GM04504 (cell line): ENCODE data around the gene SEMA3D.
"Not testable (repeated sequence)": the region's sequence is repeated elsewhere in the genome, so short reads cannot be mapped to it uniquely, and the experiment has no call there.

Experiments
- DNase-seq: peaks from one replicate; pipeline ENCODE4 v3.0.0-alpha.2; 2012; ENCODE audit warnings: low read depth

SEMA3D gene

GRCh38 chr7:85031475-85031874 lies 155.4 kb downstream of the SEMA3D start:
- DNase-seq = no peak

DNA sequence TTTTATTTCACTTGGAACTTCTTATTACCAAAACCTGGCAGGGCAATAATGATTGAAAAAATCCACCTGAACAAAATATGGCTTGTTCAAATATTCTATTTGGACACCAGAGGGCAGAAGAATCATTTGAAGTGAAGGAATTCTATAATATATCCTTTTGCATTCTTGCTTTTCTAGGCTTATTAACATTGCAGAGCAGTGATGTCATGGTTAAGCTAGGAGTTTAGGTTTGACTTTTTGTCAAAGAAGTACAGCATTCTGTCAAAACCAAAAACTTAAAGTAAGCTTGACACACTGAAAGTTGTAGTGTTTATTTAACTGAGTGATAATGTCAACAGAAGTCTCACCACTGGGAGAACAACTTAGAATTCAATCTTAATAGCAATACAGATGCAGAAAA lies 156.0 kb downstream of the SEMA3D start:
- DNase-seq = no peak

DNA sequence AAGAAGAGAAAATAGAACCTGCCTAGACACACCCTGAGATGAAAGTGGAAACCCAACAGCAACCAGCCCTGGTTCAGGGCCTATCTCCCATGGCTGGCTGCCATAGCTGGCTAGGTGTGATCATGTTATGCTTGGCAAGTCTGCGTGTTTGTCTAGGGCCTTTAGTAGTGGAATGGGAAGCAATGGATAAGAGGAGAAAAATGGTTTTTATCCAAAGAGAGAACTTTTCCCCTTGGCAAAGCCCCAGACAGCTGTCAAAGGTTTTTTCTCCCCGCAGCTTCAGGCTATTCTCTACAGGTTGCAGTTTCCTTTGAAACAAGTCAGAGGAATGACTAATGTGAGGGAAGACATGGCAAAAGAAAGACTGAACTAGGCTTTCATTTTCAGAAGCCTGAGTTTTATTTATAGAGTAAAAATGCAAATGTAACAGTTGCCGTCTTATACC lies 161.5 kb downstream of the SEMA3D start:
- DNase-seq = no peak

DNA sequence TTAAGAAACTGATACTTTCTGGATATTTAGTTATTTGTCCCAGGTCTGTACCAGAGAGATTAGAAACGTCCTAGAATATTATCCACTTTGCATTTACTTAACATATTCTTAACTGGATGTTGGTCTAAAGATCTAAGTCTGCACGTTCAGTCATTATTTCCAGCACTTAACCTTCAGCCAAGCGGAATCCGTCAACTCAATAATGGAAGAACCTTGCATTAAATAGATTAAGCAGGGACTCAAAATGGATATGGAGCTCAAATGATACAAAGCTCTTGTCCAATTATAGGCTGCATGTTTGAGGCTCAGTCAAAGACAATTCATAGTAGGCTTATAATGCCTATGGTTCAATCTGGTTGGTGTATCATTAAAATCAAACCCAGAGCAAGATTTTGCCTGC lies 162.9 kb downstream of the SEMA3D start:
- DNase-seq = no peak

DNA sequence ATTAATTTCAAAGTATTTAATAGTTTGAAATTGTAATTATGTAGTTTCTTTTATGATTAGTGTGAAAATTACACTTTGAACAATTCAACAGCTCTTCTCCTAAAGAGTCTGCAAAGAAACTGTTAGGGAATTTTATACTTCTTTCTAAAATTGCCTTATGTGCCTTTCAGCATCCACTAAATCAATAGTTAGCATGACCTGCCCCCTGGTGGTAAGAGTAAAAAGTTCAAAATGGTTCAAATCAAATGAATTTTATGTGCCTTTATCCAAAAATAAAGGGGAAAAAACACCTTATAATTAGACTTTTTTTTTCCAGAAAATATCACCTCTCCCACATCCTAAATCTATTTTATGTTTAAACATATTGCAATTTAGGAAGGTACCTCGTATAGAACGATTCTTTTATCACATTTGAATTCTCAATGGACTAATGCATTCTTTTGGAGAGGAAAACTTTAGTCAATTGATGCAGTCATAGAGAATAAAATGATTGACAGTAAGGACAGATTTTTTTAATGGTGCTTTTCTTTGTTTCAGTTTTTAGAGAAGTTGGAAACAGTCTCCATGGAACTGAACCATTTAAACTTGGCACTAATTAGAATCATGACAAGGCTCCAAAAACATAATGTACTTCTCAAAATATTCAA lies 163.7 kb downstream of the SEMA3D start:
- peak; percentile 23 for DNase-seq

- no peak for DNase-seq
Observed at GRCh38 chr7:85022064-85022697, 164.7 kb downstream of the SEMA3D start.

- DNase-seq = no peak
Observed at GRCh38 chr7:85021101-85021704, 165.7 kb downstream of the SEMA3D start.

GRCh38 chr7:85019778-85020177 lies 167.1 kb downstream of the SEMA3D start:
- DNase-seq = no peak

GRCh38 chr7:85019176-85019575 lies 167.7 kb downstream of the SEMA3D start:
- no peak for DNase-seq

- no peak for DNase-seq
Observed at GRCh38 chr7:85018498-85018897, 168.4 kb downstream of the SEMA3D start.

GRCh38 chr7:85016286-85016685 lies 170.6 kb downstream of the SEMA3D start:
- no peak for DNase-seq

GRCh38 chr7:85014936-85015660 lies 171.8 kb downstream of the SEMA3D start:
- no peak for DNase-seq

DNA sequence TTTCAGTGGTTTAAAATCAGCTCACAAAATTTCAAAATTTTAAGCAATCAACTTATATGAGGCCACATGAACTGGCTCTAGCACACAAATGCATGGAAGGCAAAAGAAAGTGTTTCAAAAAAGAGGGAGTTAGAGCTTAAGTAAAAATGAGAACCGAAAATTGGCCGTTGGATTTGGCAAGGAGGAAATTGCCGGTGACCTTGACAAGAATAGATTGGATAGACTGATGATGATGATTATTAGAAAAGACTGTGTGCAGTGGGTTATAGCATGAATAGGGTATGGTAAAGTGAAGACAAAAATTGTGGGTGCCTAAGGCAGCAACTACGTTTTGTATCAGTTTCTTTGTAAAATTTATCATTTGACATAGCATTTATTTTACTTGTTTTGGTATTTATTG lies 175.7 kb downstream of the SEMA3D start:
- no peak for DNase-seq

DNA sequence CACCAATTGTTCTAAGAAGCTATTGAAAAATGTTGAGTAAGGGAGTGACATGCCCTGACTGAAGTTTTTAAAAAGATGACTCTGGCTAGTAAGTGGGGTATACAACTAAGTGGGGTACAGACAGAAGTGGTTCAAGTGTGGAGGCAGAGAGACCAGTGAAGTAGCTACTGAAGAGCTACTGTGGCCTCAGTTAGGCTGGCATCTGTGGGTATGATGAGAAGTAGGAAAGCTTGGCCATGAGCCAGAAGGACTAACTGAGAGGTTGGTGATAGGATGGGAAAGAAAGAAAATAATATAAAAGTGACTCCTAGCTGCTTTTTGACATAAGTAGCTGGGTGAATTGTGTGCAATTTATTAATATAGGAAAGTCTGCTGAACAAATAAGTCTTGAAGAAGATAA lies 176.6 kb downstream of the SEMA3D start:
- DNase-seq = no peak

DNA sequence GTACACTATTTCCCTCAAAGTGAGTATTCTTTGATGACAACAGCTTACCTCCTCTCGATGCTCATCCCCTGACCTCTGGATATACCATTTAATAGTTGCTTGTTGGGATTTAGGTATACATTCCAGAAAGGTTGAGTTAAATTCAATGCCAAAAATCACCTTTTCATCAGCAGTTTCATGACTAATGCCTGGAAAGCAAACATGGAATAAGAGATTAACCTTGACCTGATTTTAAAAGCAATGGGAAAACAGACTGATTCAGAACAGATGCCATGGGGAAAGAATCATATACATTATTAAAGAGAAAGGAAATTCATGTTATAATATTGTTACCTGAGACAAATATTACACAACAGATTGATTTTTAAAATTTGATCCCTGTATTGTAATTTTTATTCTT lies 180.1 kb downstream of the SEMA3D start:
- no peak for DNase-seq

GRCh38 chr7:85004402-85004801 lies 182.5 kb downstream of the SEMA3D start:
- DNase-seq = peak; percentile 30

DNA sequence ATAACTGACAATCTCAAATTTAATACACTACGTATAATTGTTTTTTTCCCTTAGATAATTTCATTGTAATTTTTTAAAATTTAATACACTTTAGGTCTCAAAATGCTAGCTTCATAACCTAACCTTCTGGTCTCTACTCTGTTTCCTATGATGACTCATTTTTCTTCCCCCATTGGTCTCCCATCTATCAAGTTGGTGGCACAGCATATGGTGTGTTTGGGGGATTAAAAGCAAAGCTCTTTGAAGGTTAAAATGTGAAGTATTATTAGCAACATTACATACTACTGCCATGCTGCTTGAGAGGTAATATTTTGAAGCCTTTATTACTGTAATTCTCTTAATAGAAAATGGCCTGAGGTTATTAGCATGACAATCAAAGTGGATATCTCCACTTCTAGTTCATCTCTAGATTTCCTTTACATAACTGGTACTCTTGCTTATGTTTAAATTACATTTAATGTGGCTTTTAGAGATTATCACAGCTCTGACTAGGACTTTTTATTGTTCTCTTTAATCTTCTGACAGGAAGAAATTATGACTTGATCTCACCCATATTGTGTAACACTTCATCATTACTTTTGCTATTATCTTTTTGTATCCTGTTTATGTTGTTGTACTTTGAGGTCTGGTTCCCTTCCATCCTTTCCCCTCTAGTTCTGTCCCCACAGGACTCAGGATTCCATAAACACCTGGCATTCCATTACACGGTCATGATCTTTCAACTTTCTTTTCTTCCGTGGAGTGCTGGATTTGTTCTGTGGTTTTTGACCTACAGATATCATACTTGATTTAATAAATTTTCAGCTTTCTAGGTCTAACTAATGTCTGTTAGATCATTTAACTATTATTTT lies 185.1 kb downstream of the SEMA3D start:
- no peak for DNase-seq

- no peak for DNase-seq
Observed at GRCh38 chr7:85000735-85001350, 186.0 kb downstream of the SEMA3D start.

DNA sequence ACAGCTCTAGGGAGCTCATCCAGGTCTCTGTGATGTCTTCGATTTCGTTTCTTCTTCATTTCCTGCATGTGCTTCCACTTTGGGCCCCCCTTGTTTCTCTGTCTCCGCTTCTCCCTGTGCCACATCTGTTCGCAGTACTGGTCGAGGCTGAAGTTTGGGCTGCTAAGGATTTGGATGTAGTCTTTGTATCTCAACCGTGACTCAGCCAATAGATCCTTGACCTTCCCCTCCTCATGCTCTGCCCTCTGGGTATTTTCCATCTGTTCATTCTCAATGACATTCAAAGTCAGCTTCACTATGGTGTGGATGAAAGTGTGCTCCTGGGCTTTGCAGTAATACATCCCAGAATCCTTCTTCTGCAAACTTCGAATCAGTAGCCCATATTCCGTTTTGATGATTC lies 187.4 kb downstream of the SEMA3D start:
- no peak for DNase-seq

DNA sequence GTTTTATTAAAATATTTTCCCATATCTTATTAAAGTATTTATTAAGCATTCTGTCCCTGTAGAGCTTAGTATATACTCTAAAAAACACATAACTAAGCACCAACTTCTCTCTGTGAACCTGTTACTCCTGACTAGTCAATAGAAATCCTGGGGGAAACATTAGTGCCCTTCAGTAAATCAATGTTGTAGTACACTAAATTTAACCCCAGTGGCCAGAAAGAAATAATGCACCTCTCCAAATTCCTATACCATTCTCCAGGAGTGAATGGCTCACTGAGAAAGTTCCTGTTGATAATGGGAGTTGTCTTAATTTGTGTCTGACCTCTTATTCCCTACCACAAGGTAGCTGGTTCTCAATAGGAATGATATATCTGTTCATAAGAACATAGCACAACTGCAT lies 188.2 kb downstream of the SEMA3D start:
- DNase-seq = no peak

GRCh38 chr7:84997626-84998025 lies 189.2 kb downstream of the SEMA3D start:
- DNase-seq = no peak

GRCh38 chr7:84992954-84993353 lies 193.9 kb downstream of the SEMA3D start:
- not testable (repeated sequence) for DNase-seq
